ENCODE data around the gene PDXK. TPM values are rescaled to one million over a fixed set of nuclear protein-coding genes. Genes with fewer than 3 reads are reported as not detected.

PDXK gene
- total and polyA plus RNA-seq, 10 of the 15 experiments (the other 5 are each of a cell fraction or from before 2014, with no cell fraction given): 3.7 to 141 (median 60.0) TPM

DNA sequence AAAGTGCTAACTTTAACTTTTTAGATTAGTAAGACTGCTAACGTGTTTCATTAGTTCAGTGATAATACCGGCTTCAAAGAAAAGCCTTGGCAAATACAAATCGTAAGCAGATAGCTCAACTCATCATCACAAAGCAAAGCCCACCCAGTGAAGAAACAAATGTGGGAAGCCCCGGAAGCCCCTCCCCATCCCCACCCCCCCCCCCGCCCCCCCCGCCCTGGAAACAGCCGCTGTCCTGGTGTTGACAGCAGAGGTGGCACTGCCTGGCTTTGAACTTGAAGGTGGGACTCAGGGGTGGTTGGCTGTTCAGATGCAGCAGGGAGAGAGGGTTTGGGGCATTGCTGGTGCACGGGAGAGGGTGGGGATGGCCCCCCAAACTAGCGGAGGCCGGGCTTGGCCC lies 14.1 kb downstream of the PDXK start:
- TF ChIP-seq KDM1A (IDR thresholded peaks at IDR 0.05; ENCODE audit: borderline replicate concordance) (no peak), CBX5 (IDR thresholded peaks at IDR 0.05; ENCODE audit: low read depth) (no peak), USF1 (IDR thresholded peaks at IDR 0.05; ENCODE audit: borderline replicate concordance, extremely low read length, insufficient read depth, low read depth, low read length) (no peak), RAD51 (IDR thresholded peaks at IDR 0.05) (no peak), POU2F2 (IDR thresholded peaks at IDR 0.05; ENCODE audit: borderline replicate concordance, low read depth, low read length) (no peak), SUZ12 (IDR thresholded peaks at IDR 0.05; ENCODE audit: unreplicated experiment) (no peak), POLR2AphosphoS5 (IDR thresholded peaks at IDR 0.05; ENCODE audit: low read length) (no peak), CEBPB (IDR thresholded peaks at IDR 0.05; ENCODE audit: borderline replicate concordance in 1 of 2, low read depth in 2 of 2, low read length in 2 of 2) (no peak), KLF5 (IDR thresholded peaks at IDR 0.05; ENCODE audit: partially characterized antibody) (no peak), MYB (IDR thresholded peaks at IDR 0.05; ENCODE audit: borderline replicate concordance, low read depth, low read length) (no peak), CREM (IDR thresholded peaks at IDR 0.05; ENCODE audit: low read depth) (no peak), CBFB (IDR thresholded peaks at IDR 0.05; ENCODE audit: low read depth) (no peak)
- TF ChIP-seq, protein P1, sequence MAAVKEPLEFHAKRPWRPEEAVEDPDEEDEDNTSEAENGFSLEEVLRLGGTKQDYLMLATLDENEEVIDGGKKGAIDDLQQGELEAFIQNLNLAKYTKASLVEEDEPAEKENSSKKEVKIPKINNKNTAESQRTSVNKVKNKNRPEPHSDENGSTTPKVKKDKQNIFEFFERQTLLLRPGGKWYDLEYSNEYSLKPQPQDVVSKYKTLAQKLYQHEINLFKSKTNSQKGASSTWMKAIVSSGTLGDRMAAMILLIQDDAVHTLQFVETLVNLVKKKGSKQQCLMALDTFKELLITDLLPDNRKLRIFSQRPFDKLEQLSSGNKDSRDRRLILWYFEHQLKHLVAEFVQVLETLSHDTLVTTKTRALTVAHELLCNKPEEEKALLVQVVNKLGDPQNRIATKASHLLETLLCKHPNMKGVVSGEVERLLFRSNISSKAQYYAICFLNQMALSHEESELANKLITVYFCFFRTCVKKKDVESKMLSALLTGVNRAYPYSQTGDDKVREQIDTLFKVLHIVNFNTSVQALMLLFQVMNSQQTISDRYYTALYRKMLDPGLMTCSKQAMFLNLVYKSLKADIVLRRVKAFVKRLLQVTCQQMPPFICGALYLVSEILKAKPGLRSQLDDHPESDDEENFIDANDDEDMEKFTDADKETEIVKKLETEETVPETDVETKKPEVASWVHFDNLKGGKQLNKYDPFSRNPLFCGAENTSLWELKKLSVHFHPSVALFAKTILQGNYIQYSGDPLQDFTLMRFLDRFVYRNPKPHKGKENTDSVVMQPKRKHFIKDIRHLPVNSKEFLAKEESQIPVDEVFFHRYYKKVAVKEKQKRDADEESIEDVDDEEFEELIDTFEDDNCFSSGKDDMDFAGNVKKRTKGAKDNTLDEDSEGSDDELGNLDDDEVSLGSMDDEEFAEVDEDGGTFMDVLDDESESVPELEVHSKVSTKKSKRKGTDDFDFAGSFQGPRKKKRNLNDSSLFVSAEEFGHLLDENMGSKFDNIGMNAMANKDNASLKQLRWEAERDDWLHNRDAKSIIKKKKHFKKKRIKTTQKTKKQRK (IDR thresholded peaks at IDR 0.05; ENCODE audit: low read depth, low read length): no peak
- DNase-seq (ENCODE audit: low read depth, low spot score): no peak
- Histone ChIP-seq H3K27me3 (replicated peaks in 1 of 2; ENCODE audit: control insufficient read depth in 2 of 2, insufficient read depth in 2 of 2, low read length in 1 of 2) (no peaks in the 10 kb centered on the region), H3K9me3 (replicated peaks; ENCODE audit: control insufficient read depth, insufficient read depth, low read length) (no peaks in the 10 kb centered on the region), H3K4me2 (ENCODE audit: control insufficient read depth, insufficient read depth) (no peak overlapping the region), H4K20me1 (ENCODE audit: control insufficient read depth, insufficient read depth) (no peaks in the 10 kb centered on the region; the same call in 1 of the 2 replicates), H2AFZ (ENCODE audit: control insufficient read depth, low read depth, low read length) (no peak overlapping the region), H3K9ac (ENCODE audit: control insufficient read depth, insufficient read depth, low read length) (no peak overlapping the region), H3K36me3 (ENCODE audit: control insufficient read depth in 2 of 2, insufficient read depth in 2 of 2, low read length in 1 of 2) (peaks cover 9 to 16% of the 10 kb centered on the region in 2 experiments; a peak in 3 of 4 replicates), H3K4me1 (ENCODE audit: control insufficient read depth, insufficient read depth, low read length) (peaks cover 8% of the 10 kb centered on the region), H3K27ac (ENCODE audit: control insufficient read depth, insufficient read depth) (no peak overlapping the region), H3K79me2 (ENCODE audit: control insufficient read depth, insufficient read depth, low read length) (peaks cover 21% of the 10 kb centered on the region), H3K4me3 (no peak overlapping the region)
- 85% methylated on average over 6 of the region's 10 CpGs for WGBS (ENCODE audit: insufficient coverage, insufficient replicate concordance, low lambda C conversion rate, missing lambda C conversion rate)
- no peak for ATAC-seq
- in situ Hi-C loops (cut with MboI) (no loop called here), intact Hi-C loops (cut with micrococcal nuclease; ENCODE audit: unreplicated experiment) (no loop called here)
- no TSS peak for BruUV-seq (replicated peaks)
- ChIA-PET POLR2A (no interaction called here), SMC1A (ENCODE audit: uncharacterized antibody, unreplicated experiment) (interaction anchor here (0.5 kb wide), 1 partner anchor 289 kb away, joined by 4 read pairs; no protein-coding TSS in a partner anchor), CTCF (no interaction called here), RAD21 (ENCODE audit: unreplicated experiment) (no interaction called here)
- FAIRE-seq: no peak

All from GM12878 (cell line).